GM19238 (cell line): ENCODE data around the gene SLC11A1.

Experiments
- DNase-seq: peaks from one replicate; pipeline ENCODE4 v3.0.0; 2011; ENCODE audit warnings: low spot score; ENCODE audit not compliant: insufficient read length

Gene SLC11A1

GRCh38 chr2:218404351-218405085 lies 22.4 kb downstream of the SLC11A1 start:
- no peak for DNase-seq

GRCh38 chr2:218405086-218405745 lies 23.1 kb downstream of the SLC11A1 start:
- DNase-seq, result no peak

- no peak for DNase-seq
Observed at GRCh38 chr2:218405746-218406208, 23.7 kb downstream of the SLC11A1 start.

- DNase-seq, result peak; percentile 96
Observed at GRCh38 chr2:218406209-218406948, 24.3 kb downstream of the SLC11A1 start.

DNA sequence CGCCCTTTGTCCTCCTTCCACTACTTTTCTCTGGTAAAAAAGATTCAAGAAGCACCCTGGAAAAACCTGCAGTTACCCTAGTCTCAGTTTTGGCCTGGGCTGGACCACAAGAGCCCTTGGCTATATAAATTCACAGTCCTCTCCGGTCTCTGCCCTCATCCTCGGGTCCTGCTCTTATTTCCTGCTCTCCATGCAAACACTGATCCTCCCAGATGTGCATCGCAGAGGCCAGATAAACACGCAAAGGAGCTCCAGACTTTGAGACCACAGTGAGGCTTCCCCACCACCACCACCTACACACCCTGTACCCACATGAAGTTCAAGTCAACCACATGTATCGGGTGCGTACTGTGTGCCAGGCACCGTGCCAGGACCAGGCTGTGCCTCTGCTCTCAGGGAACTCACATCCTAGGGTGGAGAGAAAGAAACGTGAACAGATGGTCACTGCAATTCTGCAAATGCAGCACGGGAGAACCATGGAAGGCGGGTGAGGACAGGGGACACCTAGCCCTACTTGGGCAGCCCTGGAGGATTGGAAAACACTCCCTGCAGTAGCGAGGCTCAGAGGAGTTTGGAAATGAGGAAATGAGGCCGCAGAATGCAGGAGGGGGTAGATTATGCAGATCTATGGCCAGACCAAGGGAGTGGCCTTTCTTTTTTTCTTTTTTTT lies 25.0 kb downstream of the SLC11A1 start:
- DNase-seq, result no peak

DNA sequence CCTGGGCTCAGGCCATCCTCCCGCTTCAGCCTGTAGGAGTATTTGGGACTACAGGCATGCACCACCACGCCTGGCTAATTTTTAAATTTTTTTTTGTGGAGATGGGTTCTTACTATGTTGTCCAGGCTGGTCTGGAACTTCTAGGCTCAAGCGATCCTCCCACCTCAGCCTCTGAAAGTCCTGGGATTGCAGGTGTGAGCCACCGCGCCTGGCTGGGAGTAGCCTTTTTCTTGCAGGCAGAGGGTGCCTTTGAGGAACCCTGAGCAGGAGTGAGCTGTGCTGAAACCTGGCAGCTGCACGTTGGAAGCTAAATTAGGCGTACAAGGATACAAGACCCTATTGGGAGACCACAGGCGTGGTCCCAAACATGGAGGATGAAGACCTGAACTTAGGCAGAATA lies 25.6 kb downstream of the SLC11A1 start:
- no peak for DNase-seq

DNA sequence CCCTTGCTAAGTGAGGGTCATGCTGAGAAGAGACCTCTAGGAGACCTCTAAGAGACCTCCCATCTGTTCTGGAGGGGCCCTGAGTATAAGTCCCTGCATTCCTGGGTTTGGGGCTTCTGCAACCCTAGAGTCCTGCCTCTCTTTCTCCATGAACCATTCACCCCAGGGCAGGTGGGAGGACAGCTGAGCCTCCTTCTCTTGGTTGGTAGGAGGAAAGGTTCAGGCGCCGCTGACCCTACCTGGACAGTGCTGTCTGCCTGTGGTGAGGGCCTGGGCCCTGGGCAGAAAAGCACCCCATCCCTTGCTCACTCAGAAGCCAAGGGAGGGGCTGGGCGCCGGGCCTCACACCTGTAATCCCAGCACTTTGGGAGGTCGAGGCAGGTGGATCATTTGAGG lies 36.2 kb downstream of the SLC11A1 start:
- no peak for DNase-seq

GRCh38 chr2:218418717-218419458 lies 36.8 kb downstream of the SLC11A1 start, which contains the start of gene VIL1:
Gene VIL1 (plus strand): TSS chr2:218419123. CDS start chr2:218423779, 4,656 bp downstream.
- no peak for DNase-seq

DNA sequence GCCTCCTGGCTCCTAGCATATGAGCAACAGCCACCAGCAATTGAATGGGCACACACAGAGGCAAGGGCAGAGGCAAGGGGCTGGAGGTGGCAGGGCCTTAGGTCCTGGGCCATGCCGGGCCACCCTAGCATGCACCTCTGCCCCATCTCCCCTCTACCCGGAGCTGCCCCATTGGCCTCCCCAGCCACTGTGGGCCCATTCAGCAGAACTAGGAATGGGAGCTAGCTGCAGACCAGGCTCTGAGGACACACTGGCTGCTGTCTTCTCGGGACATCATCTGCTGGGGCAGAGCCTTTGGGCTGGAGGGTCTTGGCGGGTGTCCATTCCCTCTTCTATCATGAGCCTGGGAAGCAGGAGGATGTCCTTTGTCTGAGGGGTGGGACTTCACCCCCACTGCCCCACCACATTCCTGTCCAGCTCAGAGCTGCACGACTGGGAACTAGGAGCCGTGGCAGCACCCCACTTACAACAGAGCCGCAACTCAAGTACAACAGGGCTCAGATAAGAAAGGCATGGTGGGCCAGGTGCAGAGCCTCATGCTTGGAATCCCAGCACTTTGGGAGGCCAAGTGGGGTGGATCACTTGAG lies 37.6 kb downstream of the SLC11A1 start:
- DNase-seq, result no peak

DNA sequence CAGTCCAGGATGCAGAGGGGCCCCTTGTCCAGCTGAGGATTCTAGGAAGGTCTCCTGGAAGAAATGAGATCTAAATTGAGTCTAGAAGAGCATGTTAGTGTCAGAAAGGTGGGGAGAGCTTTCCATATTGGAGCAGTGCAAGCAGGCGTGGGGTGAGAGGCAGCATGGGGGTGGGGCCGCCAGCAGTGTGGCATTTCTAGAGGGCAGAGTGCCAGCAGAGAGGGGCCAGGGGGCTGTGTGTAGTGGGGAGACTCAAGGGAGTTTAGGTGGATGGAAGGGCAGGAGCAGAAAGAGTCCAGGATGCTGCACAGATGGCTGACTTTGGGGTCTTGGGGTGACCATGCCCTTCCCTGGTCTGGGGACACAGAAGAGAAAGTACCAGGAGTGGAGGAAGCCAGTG lies 39.0 kb downstream of the SLC11A1 start:
- no peak for DNase-seq

- DNase-seq, result no peak
Observed at GRCh38 chr2:218422403-218423086, 40.5 kb downstream of the SLC11A1 start.

- DNase-seq, result no peak
Observed at GRCh38 chr2:218423584-218423983, 41.5 kb downstream of the SLC11A1 start.

GRCh38 chr2:218425531-218425930 lies 43.5 kb downstream of the SLC11A1 start:
- no peak for DNase-seq

DNA sequence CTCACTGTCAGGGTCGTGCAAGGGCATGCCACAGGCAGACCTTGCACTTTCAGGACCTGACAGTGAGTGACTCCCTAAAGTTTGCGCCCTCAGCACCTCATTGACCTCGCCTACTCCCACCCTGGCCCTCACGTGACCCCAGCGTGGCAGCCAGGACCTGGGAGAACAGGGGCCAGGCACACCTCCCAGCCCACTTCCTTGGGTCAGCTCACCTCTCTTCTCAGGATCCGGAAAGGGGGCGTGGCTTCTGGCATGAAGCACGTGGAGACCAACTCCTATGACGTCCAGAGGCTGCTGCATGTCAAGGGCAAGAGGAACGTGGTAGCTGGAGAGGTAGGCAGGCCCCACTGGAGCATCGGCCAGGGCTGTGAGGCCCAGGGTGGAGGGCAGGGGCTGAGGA lies 45.7 kb downstream of the SLC11A1 start:
- no peak for DNase-seq

DNA sequence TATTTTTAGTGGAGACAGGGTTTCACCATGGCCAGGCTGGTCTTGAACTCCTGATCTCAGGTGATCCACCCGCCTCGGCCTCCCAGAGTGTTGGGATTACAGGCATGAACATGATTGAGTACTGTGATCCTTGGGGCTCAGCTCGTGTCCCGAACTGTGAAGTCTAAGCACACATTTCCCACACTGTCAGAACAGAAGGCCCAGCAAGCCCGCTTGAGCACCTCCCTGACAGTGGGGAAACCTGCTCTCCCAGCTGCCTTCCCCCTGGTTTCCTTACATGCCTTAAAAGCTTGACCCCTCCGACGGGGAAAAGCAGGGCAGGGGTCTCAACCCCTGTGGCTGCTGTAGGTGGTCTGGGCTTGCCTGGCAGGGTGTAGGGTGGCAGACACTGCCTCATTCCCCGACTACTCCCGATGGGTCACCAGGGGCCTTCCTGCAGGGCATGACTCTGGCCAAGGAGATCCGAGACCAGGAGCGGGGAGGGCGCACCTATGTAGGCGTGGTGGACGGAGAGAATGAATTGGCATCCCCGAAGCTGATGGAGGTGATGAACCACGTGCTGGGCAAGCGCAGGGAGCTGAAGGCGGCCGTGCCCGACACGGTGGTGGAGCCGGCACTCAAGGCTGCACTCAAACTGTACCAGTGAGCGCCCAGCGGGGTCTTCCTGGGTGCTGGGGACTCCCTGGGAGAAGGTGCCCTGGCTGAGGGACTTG lies 46.9 kb downstream of the SLC11A1 start:
- no peak for DNase-seq

GRCh38 chr2:218429911-218430692 lies 48.0 kb downstream of the SLC11A1 start:
- DNase-seq, result no peak

GRCh38 chr2:218430721-218431120 lies 48.6 kb downstream of the SLC11A1 start:
- no peak for DNase-seq

DNA sequence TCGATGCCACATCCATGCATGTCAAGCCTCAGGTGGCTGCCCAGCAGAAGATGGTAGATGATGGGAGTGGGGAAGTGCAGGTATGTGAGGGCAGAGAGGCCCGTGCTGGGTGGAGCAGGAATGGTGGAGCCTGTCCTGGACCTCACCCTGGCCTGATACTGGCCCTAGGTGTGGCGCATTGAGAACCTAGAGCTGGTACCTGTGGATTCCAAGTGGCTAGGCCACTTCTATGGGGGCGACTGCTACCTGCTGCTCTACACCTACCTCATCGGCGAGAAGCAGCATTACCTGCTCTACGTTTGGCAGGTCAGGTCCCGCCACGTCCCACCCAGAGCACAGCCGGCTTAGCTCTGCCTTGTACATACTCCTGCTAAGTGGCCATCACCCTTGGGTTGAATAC lies 49.8 kb downstream of the SLC11A1 start:
- DNase-seq, result no peak
